ENCODE results near the gene TBC1D4. TPM values are rescaled to one million over a fixed set of nuclear protein-coding genes. Genes with fewer than 3 reads are reported as not detected.

The TBC1D4 gene
- total RNA-seq, 1 experiment from 2014 or later, result 177 TPM

DNA sequence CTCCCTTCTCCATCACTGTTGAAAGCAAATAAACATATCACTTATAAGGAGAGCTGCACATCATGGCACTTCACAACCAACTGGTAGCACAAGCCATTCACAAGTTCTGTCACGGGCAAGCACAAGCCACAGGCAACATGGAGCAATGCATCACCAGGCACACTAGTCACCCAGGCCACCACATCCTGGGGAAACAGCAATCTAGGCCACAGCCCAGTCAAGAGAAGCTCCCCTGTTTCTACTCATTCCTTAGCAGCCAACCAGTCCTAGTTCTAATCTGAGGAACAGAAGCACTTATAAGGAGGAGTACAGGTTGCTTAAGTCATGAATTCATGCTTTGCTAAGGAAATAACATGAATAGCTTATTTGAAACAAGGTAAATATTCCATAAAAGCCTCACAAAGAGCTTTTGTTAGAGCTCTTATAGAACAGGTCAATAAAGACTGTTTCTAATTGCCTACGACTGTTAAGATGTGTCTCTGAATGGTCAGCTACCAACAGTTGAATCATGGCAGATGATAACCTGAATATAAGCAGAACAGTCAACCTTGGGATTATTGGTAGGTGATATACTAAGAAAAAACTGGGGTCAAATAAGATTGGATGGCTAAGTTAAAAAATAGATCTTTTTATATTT is 169.0 kb downstream of the TBC1D4 start:
- peaks cover 1% of the 10 kb centered on the region for H3K36me3 ChIP-seq (ENCODE audit: control insufficient read depth, insufficient read depth, low read length)
- DNase-seq, result no peak
- H3K4me1 ChIP-seq, result peaks cover 42% of the 10 kb centered on the region
- peaks cover 38% of the 10 kb centered on the region for H3K4me1 Mint-ChIP-seq (ENCODE audit: low read depth, unreplicated experiment)
- TF ChIP-seq, protein P1, sequence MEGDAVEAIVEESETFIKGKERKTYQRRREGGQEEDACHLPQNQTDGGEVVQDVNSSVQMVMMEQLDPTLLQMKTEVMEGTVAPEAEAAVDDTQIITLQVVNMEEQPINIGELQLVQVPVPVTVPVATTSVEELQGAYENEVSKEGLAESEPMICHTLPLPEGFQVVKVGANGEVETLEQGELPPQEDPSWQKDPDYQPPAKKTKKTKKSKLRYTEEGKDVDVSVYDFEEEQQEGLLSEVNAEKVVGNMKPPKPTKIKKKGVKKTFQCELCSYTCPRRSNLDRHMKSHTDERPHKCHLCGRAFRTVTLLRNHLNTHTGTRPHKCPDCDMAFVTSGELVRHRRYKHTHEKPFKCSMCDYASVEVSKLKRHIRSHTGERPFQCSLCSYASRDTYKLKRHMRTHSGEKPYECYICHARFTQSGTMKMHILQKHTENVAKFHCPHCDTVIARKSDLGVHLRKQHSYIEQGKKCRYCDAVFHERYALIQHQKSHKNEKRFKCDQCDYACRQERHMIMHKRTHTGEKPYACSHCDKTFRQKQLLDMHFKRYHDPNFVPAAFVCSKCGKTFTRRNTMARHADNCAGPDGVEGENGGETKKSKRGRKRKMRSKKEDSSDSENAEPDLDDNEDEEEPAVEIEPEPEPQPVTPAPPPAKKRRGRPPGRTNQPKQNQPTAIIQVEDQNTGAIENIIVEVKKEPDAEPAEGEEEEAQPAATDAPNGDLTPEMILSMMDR (IDR thresholded peaks at IDR 0.05; ENCODE audit: insufficient read depth in 1 of 2, low read depth in 1 of 2, low read length in 1 of 2, severe bottlenecking in 1 of 2, unreplicated experiment in 1 of 2), result no peak
- BruUV-seq (replicated peaks), result no TSS peak
- intact Hi-C loops (cut with micrococcal nuclease; ENCODE audit: unreplicated experiment), result no loop called here
- no peak overlapping the region for H3K27ac Mint-ChIP-seq (ENCODE audit: unreplicated experiment)
- ChIA-PET POLR2A (interaction anchor here (0.7 kb wide), 1 partner anchor 11 kb away, joined by 3 read pairs; no protein-coding TSS in a partner anchor), CTCF (interaction anchor here (0.7 to 1.1 kb wide), 3 partner anchors 44 to 169 kb away, joined by 3 to 4 read pairs (median 3); partner anchors contain the start of gene TBC1D4)
- no peak overlapping the region for H3K4me3 ChIP-seq (ENCODE audit: low read depth, low read length)
- H3K27me3 Mint-ChIP-seq (ENCODE audit: insufficient read depth, unreplicated experiment), result no peaks in the 10 kb centered on the region
- H3K27me3 ChIP-seq (replicated peaks; ENCODE audit: control insufficient read depth, insufficient read depth, low read length), result no peaks in the 10 kb centered on the region
- H3K9me3 Mint-ChIP-seq (ENCODE audit: unreplicated experiment), result no peaks in the 10 kb centered on the region
- peaks cover 71% of the 10 kb centered on the region for H3K36me3 Mint-ChIP-seq (ENCODE audit: insufficient read depth, unreplicated experiment)
- H3K9me3 ChIP-seq, result no peaks in the 10 kb centered on the region
- H3K4me3 Mint-ChIP-seq (ENCODE audit: unreplicated experiment), result no peak overlapping the region

DNA sequence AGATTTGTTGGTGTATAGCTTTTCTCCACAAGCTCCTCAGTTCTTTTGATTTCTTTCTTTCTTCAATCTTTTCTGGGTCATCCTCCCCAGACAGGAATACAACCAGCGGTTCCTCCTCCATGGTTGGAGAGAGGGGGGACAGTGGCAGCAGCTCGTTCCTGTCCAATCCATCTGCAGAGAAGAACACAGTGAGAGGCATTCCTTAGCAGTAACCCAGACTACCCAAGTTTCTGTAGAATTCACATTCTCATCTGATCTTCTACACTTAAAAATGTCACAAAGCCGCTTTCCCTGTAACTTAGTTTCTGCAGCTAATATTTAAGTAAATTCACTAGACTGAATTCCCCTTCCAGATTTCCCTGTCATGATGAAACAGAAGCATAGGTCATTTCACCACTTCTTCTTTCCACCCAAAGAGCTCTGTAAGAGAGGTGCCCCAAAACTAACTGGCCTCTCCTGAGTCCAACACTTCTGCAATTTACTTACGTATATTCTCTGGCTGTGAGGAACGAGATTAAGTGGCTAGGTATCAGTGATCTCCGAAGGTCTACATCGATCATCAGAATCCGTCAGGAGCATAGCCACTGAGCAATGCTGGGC is 171.9 kb downstream of the TBC1D4 start:
- intact Hi-C loops (cut with micrococcal nuclease; ENCODE audit: unreplicated experiment), result no loop called here
- ChIA-PET POLR2A (no interaction called here), CTCF (interaction anchor here (0.6 to 0.9 kb wide), 2 partner anchors 56 to 76 kb away, joined by 3 read pairs; no protein-coding TSS in a partner anchor)
- Mint-ChIP-seq H3K27me3 (ENCODE audit: insufficient read depth, unreplicated experiment) (no peaks in the 10 kb centered on the region), H3K36me3 (ENCODE audit: insufficient read depth, unreplicated experiment) (peaks cover 82% of the 10 kb centered on the region), H3K27ac (ENCODE audit: unreplicated experiment) (peak overlapping the region; percentile 28), H3K4me1 (ENCODE audit: low read depth, unreplicated experiment) (peaks cover 57% of the 10 kb centered on the region), H3K4me3 (ENCODE audit: unreplicated experiment) (no peak overlapping the region), H3K9me3 (ENCODE audit: unreplicated experiment) (peaks cover under 1% of the 10 kb centered on the region)
- Histone ChIP-seq H3K36me3 (ENCODE audit: control insufficient read depth, insufficient read depth, low read length) (peaks cover 3% of the 10 kb centered on the region), H3K9me3 (no peaks in the 10 kb centered on the region), H3K4me1 (peaks cover 66% of the 10 kb centered on the region), H3K27me3 (replicated peaks; ENCODE audit: control insufficient read depth, insufficient read depth, low read length) (no peaks in the 10 kb centered on the region), H3K4me3 (ENCODE audit: low read depth, low read length) (no peak overlapping the region)
- no peak for DNase-seq
- TF ChIP-seq, protein P1 (IDR thresholded peaks at IDR 0.05; ENCODE audit: insufficient read depth in 1 of 2, low read depth in 1 of 2, low read length in 1 of 2, severe bottlenecking in 1 of 2, unreplicated experiment in 1 of 2), result no peak
- BruUV-seq (replicated peaks), result no TSS peak

DNA sequence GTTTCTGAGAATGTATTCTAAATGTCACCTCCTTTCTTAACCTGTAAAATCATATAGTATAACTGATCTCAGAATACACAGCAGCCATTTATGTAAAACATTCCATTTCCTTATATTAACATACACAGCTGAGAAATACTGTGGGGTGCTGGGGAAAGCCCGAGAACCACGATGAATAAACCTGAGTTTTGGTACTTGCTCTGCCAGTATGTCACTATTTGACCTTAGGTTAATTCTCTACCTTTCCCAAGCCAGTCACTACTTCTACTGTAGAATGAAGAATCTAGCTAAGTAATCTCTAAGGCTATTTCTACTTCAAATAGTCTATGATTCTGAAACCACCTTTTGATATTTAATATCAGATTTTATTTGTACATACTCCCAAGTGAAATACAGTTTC is 173.7 kb downstream of the TBC1D4 start:
- Mint-ChIP-seq H3K27ac (ENCODE audit: unreplicated experiment) (peak overlapping the region; percentile 67), H3K4me1 (ENCODE audit: low read depth, unreplicated experiment) (peaks cover 73% of the 10 kb centered on the region), H3K36me3 (ENCODE audit: insufficient read depth, unreplicated experiment) (peaks cover 86% of the 10 kb centered on the region), H3K27me3 (ENCODE audit: insufficient read depth, unreplicated experiment) (no peaks in the 10 kb centered on the region), H3K9me3 (ENCODE audit: unreplicated experiment) (peaks cover 10% of the 10 kb centered on the region), H3K4me3 (ENCODE audit: unreplicated experiment) (peak overlapping the region; percentile 37)
- TSS peak; percentile 1 for BruUV-seq (replicated peaks)
- Histone ChIP-seq H3K9me3 (no peaks in the 10 kb centered on the region), H3K4me1 (peaks cover 79% of the 10 kb centered on the region), H3K36me3 (ENCODE audit: control insufficient read depth, insufficient read depth, low read length) (peaks cover 5% of the 10 kb centered on the region), H3K4me3 (ENCODE audit: low read depth, low read length) (no peak overlapping the region), H3K27me3 (replicated peaks; ENCODE audit: control insufficient read depth, insufficient read depth, low read length) (no peaks in the 10 kb centered on the region)
- ChIA-PET CTCF (no interaction called here), POLR2A (no interaction called here)
- TF ChIP-seq, protein P1 (IDR thresholded peaks at IDR 0.05; ENCODE audit: insufficient read depth in 1 of 2, low read depth in 1 of 2, low read length in 1 of 2, severe bottlenecking in 1 of 2, unreplicated experiment in 1 of 2), result no peak
- DNase-seq, result no peak
- intact Hi-C loops (cut with micrococcal nuclease; ENCODE audit: unreplicated experiment), result no loop called here
